Hepatocyte (in vitro differentiated cells): ENCODE data around the gene LDLRAD4. TPM values are rescaled to one million over a fixed set of nuclear protein-coding genes. Genes with fewer than 3 reads are reported as not detected.

Experiments used
- DNase-seq: peaks from one replicate; pipeline ENCODE4 v3.0.0-alpha.2; 2016; ENCODE audit warnings: low spot score
- H2AFZ ChIP-seq: fragments of 200-600 bp; sonication (generic); 2 replicates; pipeline ENCODE4 v1.6.0; 2016; ENCODE audit warnings: antibody characterized with exemption, mild to moderate bottlenecking
- H3K27ac ChIP-seq: fragments of 200-600 bp; sonication (generic); 2 replicates; pipeline ENCODE4 v1.5.1; 2016; ENCODE audit warnings: mild to moderate bottlenecking
- H3K27me3 ChIP-seq: fragments of 200-600 bp; sonication (generic); 2 replicates; pipeline ENCODE4 v1.6.1; 2016
- H3K36me3 ChIP-seq: fragments of 200-600 bp; sonication (generic); replicated peaks from 2 replicates; pipeline ENCODE4 v1.5.1; 2016; ENCODE audit warnings: low read depth; ENCODE audit not compliant: insufficient read depth
- H3K4me1 ChIP-seq: fragments of 200-600 bp; sonication (generic); 2 replicates; pipeline ENCODE4 v1.5.1; 2016; ENCODE audit warnings: mild to moderate bottlenecking, moderate library complexity; ENCODE audit not compliant: insufficient read depth
- H3K4me2 ChIP-seq: fragments of 200-600 bp; sonication (generic); 2 replicates; pipeline ENCODE4 v1.6.0; 2016
- H3K4me3 ChIP-seq: fragments of 200-600 bp; sonication (generic); 2 replicates; pipeline ENCODE4 v1.5.1; 2016; ENCODE audit warnings: mild to moderate bottlenecking
- H3K79me2 ChIP-seq: fragments of 200-600 bp; sonication (generic); 2 replicates; pipeline ENCODE4 v1.6.0; 2017; ENCODE audit warnings: mild to moderate bottlenecking
- H3K9me2 ChIP-seq: fragments of 200-600 bp; sonication (generic); replicated peaks from 2 replicates; pipeline ENCODE4 v1.6.0; 2017; ENCODE audit warnings: mild to moderate bottlenecking; ENCODE audit not compliant: insufficient read depth
- H3K9me3 ChIP-seq: fragments of 200-600 bp; sonication (generic); 2 replicates; pipeline ENCODE4 v1.5.1; 2016; ENCODE audit warnings: low read depth, mild to moderate bottlenecking
- H4K20me1 ChIP-seq: fragments of 200-600 bp; sonication (generic); 2 replicates; pipeline ENCODE4 v1.6.0; 2016; ENCODE audit warnings: mild to moderate bottlenecking; ENCODE audit not compliant: insufficient read depth, poor library complexity, severe bottlenecking
- CTCF ChIP-seq: fragments of 200-600 bp; sonication (generic); IDR thresholded peaks from 2 replicates; pipeline ENCODE4 v1.5.1; 2016; ENCODE audit warnings: antibody characterized with exemption, mild to moderate bottlenecking; ENCODE audit not compliant: poor library complexity
- EZH2 ChIP-seq: fragments of 200-600 bp; sonication (generic); IDR thresholded peaks from 2 replicates; pipeline ENCODE4 v1.6.1; 2016; ENCODE audit warnings: antibody characterized with exemption, mild to moderate bottlenecking, borderline replicate concordance
- EZH2phosphoT487 ChIP-seq: fragments of 200-600 bp; sonication (generic); IDR thresholded peaks from one replicate; pipeline ENCODE4 v1.6.1; 2018; ENCODE audit warnings: antibody characterized with exemption, mild to moderate bottlenecking, low read depth, moderate library complexity; ENCODE audit not compliant: unreplicated experiment, severe bottlenecking
- WGBS: methylation state at CpG from one replicate; pipeline ENCODE4 v1.1.6; 2016; ENCODE audit warnings: low lambda C conversion rate; ENCODE audit errors: missing lambda C conversion rate; 5-methylcytosine and 5-hydroxymethylcytosine counted together
- microRNA-seq: library from miRNA; unstranded; fragments of <30 nt; microRNA quantifications from one replicate; pipeline ENCODE4, GENCODE V29; 2017
- polyA plus RNA-seq: library from polyadenylated mRNA; unstranded; fragments of >200 nt; fragmentation: Nextera tagmentation; extraction: Ambion mirVana; gene quantifications from 2 replicates; pipeline ENCODE4 v1.2.1, GENCODE V29; 2016
- small RNA-seq: library from RNA; depleted of rRNA; stranded (forward); fragments of <200 nt; gene quantifications from one replicate; pipeline ENCODE3, GENCODE V24; 2014
- total RNA-seq: library from RNA; depleted of rRNA; stranded (reverse); fragments of >200 nt; gene quantifications from 2 replicates; pipeline ENCODE4 v1.2.3, GENCODE V29; 2014

Gene LDLRAD4
- total and polyA plus RNA-seq, 2 experiments from 2014 or later: 15.1 to 29.0 TPM

DNA sequence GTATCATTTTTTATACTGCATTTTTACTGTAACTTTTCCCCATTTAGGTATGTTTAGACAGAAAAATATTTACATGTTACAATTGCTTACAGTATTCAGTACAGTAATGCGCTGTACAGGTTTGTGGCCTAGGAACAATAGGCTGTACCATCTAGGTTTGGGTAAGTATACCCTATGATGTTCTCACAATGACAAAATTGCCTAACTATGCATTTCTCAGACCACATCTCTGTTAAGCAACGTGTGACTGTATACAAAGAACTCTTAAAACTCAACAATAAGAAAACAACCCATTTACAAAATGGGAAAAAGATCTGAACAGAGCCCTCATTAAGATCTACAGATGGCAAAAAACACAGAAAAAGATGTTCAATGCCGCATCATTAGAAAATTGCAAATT lies 478.4 kb downstream of the LDLRAD4 start:
- Histone ChIP-seq H3K27me3 (no peaks in the 10 kb centered on the region), H2AFZ (no peak overlapping the region), H3K79me2 (peaks cover 52% of the 10 kb centered on the region), H3K9me2 (no peaks in the 10 kb centered on the region), H3K9me3 (peaks cover 5% of the 10 kb centered on the region), H3K4me1 (no peaks in the 10 kb centered on the region), H3K4me2 (no peak overlapping the region), H3K36me3 (no peaks in the 10 kb centered on the region), H4K20me1 (no peaks in the 10 kb centered on the region), H3K27ac (no peak overlapping the region), H3K4me3 (no peak overlapping the region)
- WGBS: 96% methylated on average over 3 of the region's 3 CpGs
- no peak for DNase-seq
- no peak for TF ChIP-seq EZH2
- TF ChIP-seq CTCF: no peak
- no peak for TF ChIP-seq EZH2phosphoT487

- WGBS: 100% methylated on average over 1 of the region's 1 CpG
These were observed 481.6 kb downstream of the LDLRAD4 start for GRCh38 chr18:13700153-13700552.

More at GRCh38 chr18:13700153-13700552, 481.6 kb downstream of the LDLRAD4 start:
- H3K79me2 ChIP-seq: peaks cover 59% of the 10 kb centered on the region
- no peak overlapping the region for H3K27ac ChIP-seq
- no peaks in the 10 kb centered on the region for H3K27me3 ChIP-seq
- no peak overlapping the region for H2AFZ ChIP-seq
- no peaks in the 10 kb centered on the region for H3K9me2 ChIP-seq
- H4K20me1 ChIP-seq: no peaks in the 10 kb centered on the region
- DNase-seq: no peak
- no peaks in the 10 kb centered on the region for H3K36me3 ChIP-seq
- TF ChIP-seq EZH2 (no peak), CTCF (no peak), EZH2phosphoT487 (no peak)
- no peaks in the 10 kb centered on the region for H3K4me1 ChIP-seq
- H3K4me2 ChIP-seq: no peak overlapping the region
- H3K9me3 ChIP-seq: peaks cover 13% of the 10 kb centered on the region
- no peak overlapping the region for H3K4me3 ChIP-seq

Small RNA genes within 50 kb of the gene (microRNA-seq; reads per million reads assigned to microRNA genes)
- gene MIR4526 (not detected), gene MIR5190 (not detected)

Small RNA genes within 50 kb of the gene (small RNA-seq; reads per million reads assigned to genes)
- not detected for gene MIR4526
- not detected for gene MIR5190

Other genes starting within 250 kb of the LDLRAD4 start
- 16.5 and 17.4 TPM in 2 replicates for gene CEP192, start 227.4 kb upstream of the LDLRAD4 start, total RNA-seq
- gene CEP192, start 227.4 kb upstream of the LDLRAD4 start, polyA plus RNA-seq: 7.9 and 9.8 TPM in 2 replicates